A549 (cell line): ENCODE data around the gene KCNA5. TPM values are rescaled to one million over a fixed set of nuclear protein-coding genes. Genes with fewer than 3 reads are reported as not detected.

Source experiments
- ATAC-seq, 2 experiments: fragments of 200-7000 bp in 1 of 2; fragments of >200 bp in 1 of 2; cut with Nextera tagmentation in 1 of 2; cut with Tn5 transposase in 1 of 2; 3 replicates each; pipeline versions ENCODE4 v1.8.0 to v1.9.1; 2018 to 2020; ENCODE audit warnings: mild to moderate bottlenecking in 1 of 2, moderate library complexity in 1 of 2
- CTCF ChIA-PET: fragments of 300-600 bp; sonication (Branson Sonifier 250); formaldehyde crosslinking; extraction: SDS; loops from one replicate; lab custom pipeline; 2021; ENCODE audit warnings: antibody characterized with exemption, inconsistent platforms; lab: Yijun Ruan, JAX
- POLR2A ChIA-PET: fragments of 350-600 bp; formaldehyde crosslinking; extraction: SDS; loops from one replicate; lab custom pipeline; 2021; ENCODE audit warnings: antibody characterized with exemption, inconsistent platforms; lab: Yijun Ruan, JAX
- DNase-seq, 2 experiments: peaks; one replicate each; pipeline versions ENCODE4 v3.0.0 to v3.0.0-alpha.2; 2011 to 2016; ENCODE audit warnings: low read depth in 1 of 2, low spot score in 1 of 2
- FAIRE-seq: peaks from 2 replicates; lab custom pipeline; 2011; peaks lifted over from hg19 to GRCh38; lab: Jason Lieb, UNC
- H3K27ac ChIP-seq, 2 experiments: fragments of >200 bp; sonication (Bioruptor Twin); formaldehyde crosslinking; 3 replicates each; pipeline ENCODE4 v1.5.1; 2016 to 2017
- H3K4me1 ChIP-seq: fragments of >200 bp; sonication (Bioruptor Twin); formaldehyde crosslinking; 3 replicates; pipeline ENCODE4 v1.6.1; 2016
- H3K4me2 ChIP-seq: fragments of >200 bp; sonication (Bioruptor Twin); formaldehyde crosslinking; 3 replicates; pipeline ENCODE4 v1.6.1; 2016
- H3K4me3 ChIP-seq: fragments of >200 bp; sonication (Bioruptor Twin); formaldehyde crosslinking; 3 replicates; pipeline ENCODE4 v1.5.1; 2016
- H3K9me3 ChIP-seq: fragments of >200 bp; sonication (Bioruptor Twin); formaldehyde crosslinking; 3 replicates; pipeline ENCODE4 v1.6.1; 2016
- CEBPB ChIP-seq, 2 experiments: fragments of >200 bp in 1 of 2; sonication (Bioruptor Twin) in 1 of 2; formaldehyde crosslinking in 1 of 2; IDR thresholded peaks; 2 replicates each; pipeline ENCODE4 v1.6.1; 2012 to 2016
- CHD2 ChIP-seq: fragments of 150-350 bp; IDR thresholded peaks from 2 replicates; pipeline ENCODE4 v1.6.1; 2014; ENCODE audit warnings: low read length; ENCODE audit not compliant: partially characterized antibody
- CHD4 ChIP-seq: fragments of 200-600 bp; sonication (generic); IDR thresholded peaks from 2 replicates; pipeline ENCODE4 v1.6.1; 2016; ENCODE audit warnings: antibody characterized with exemption, mild to moderate bottlenecking, borderline replicate concordance
- ELK1 ChIP-seq: fragments of 150-350 bp; IDR thresholded peaks from 2 replicates; pipeline ENCODE4 v1.6.1; 2014; ENCODE audit warnings: low read depth, mild to moderate bottlenecking, low read length
- ESRRA ChIP-seq: fragments of 150-350 bp; IDR thresholded peaks from 2 replicates; pipeline ENCODE4 v1.6.1; 2014; ENCODE audit warnings: mild to moderate bottlenecking, low read length, borderline replicate concordance
- HES2 ChIP-seq: fragments of >200 bp; sonication (Bioruptor Twin); formaldehyde crosslinking; IDR thresholded peaks from 2 replicates; pipeline ENCODE4 v1.6.1; 2016
- KDM1A ChIP-seq: fragments of 200-600 bp; sonication (generic); IDR thresholded peaks from 2 replicates; pipeline ENCODE4 v1.6.1; 2016; ENCODE audit warnings: low read depth, mild to moderate bottlenecking
- MAFK ChIP-seq: fragments of 450-650 bp; IDR thresholded peaks from 2 replicates; pipeline ENCODE4 v1.6.1; 2014; ENCODE audit not compliant: partially characterized antibody
- NFE2L2 ChIP-seq: fragments of 150-350 bp; conservative IDR thresholded peaks from 2 replicates; pipeline ENCODE4 v1.6.1; 2014; ENCODE audit warnings: low read length
- POLR2A ChIP-seq: IDR thresholded peaks from 2 replicates; pipeline ENCODE4 v1.6.1; 2012; ENCODE audit warnings: mild to moderate bottlenecking, low read length
- RAD21 ChIP-seq, 2 experiments: fragments of >200 bp in 1 of 2; sonication (Bioruptor Twin) in 1 of 2; formaldehyde crosslinking in 1 of 2; IDR thresholded peaks in 1 of 2; conservative IDR thresholded peaks in 1 of 2; 2 replicates in 1 of 2; 3 replicates in 1 of 2; pipeline ENCODE4 v1.6.1; 2012 to 2018; ENCODE audit warnings: inconsistent platforms in 1 of 2
- RCOR1 ChIP-seq: fragments of 150-350 bp; IDR thresholded peaks from 2 replicates; pipeline ENCODE4 v1.6.1; 2014; ENCODE audit warnings: antibody characterized with exemption, low read length, low read depth
- RFX5 ChIP-seq: fragments of 450-650 bp; IDR thresholded peaks from 2 replicates; pipeline ENCODE4 v1.7.1; 2014; ENCODE audit warnings: antibody characterized with exemption, mild to moderate bottlenecking, moderate library complexity
- SMC3 ChIP-seq: fragments of >200 bp; sonication (Bioruptor Twin); formaldehyde crosslinking; IDR thresholded peaks from 3 replicates; pipeline ENCODE4 v1.6.1; 2018; ENCODE audit warnings: inconsistent platforms
- ZFP36 ChIP-seq: fragments of 450-650 bp; IDR thresholded peaks from 2 replicates; pipeline ENCODE4 v1.6.1; 2014; ENCODE audit warnings: borderline replicate concordance; ENCODE audit not compliant: partially characterized antibody
- ZNF302 ChIP-seq: fragments of 250-450 bp; sonication (Bioruptor Pico); IDR thresholded peaks from 2 replicates; pipeline ENCODE4 v1.9.0; 2021; ENCODE audit warnings: inconsistent platforms, mild to moderate bottlenecking, moderate library complexity
- ZSCAN20 ChIP-seq: fragments of 250-450 bp; sonication (Bioruptor Pico); IDR thresholded peaks from 2 replicates; pipeline ENCODE4 v1.8.0; 2022; ENCODE audit warnings: mild to moderate bottlenecking, moderate library complexity
- WGBS: methylation state at CpG from one replicate; pipeline ENCODE4 v1.1.6; 2017; ENCODE audit errors: missing lambda C conversion rate; 5-methylcytosine and 5-hydroxymethylcytosine counted together
- polyA plus RNA-seq, 4 experiments: library from polyadenylated mRNA; depleted of rRNA in 3 of 4; stranded (reverse); fragments of >200 nt; fragmentation: RNase III in 1 of 4; extraction: RNeasy Plus Mini Kit Qiagen cat#74134 plus additional on column Dnase treatment in 1 of 4; gene quantifications; 2 replicates in 3 of 4; 3 replicates in 1 of 4; pipeline ENCODE4 v1.2.3, GENCODE V29; 2011 to 2017
- TF ChIP-seq, protein P1 (sequence below): fragments of >200 bp; sonication (Bioruptor Twin); formaldehyde crosslinking; IDR thresholded peaks from 3 replicates; pipeline ENCODE4 v1.5.1; 2016
- TF ChIP-seq, protein P2 (sequence below): IDR thresholded peaks from 2 replicates; pipeline ENCODE4 v1.6.1; 2012
- TF ChIP-seq, protein P3 (sequence below): IDR thresholded peaks from 2 replicates; pipeline ENCODE4 v1.6.1; 2012; ENCODE audit warnings: low read depth, borderline replicate concordance
- TF ChIP-seq, protein P4 (sequence below): IDR thresholded peaks from 2 replicates; pipeline ENCODE4 v1.6.1; 2012

KCNA5 gene
- polyA plus RNA-seq, 2 of the 4 experiments (the other 2 are of a cell fraction), result not detected

GRCh38 chr12:5000658-5001385 lies 42.9 kb upstream of the KCNA5 start (continued):
- TF ChIP-seq SMC3 (no peak), ZFP36 (no peak), CHD4 (no peak)

- no peak overlapping the region for H3K4me3 ChIP-seq
- H3K4me2 ChIP-seq, result no peak overlapping the region
- TF ChIP-seq, protein P1, sequence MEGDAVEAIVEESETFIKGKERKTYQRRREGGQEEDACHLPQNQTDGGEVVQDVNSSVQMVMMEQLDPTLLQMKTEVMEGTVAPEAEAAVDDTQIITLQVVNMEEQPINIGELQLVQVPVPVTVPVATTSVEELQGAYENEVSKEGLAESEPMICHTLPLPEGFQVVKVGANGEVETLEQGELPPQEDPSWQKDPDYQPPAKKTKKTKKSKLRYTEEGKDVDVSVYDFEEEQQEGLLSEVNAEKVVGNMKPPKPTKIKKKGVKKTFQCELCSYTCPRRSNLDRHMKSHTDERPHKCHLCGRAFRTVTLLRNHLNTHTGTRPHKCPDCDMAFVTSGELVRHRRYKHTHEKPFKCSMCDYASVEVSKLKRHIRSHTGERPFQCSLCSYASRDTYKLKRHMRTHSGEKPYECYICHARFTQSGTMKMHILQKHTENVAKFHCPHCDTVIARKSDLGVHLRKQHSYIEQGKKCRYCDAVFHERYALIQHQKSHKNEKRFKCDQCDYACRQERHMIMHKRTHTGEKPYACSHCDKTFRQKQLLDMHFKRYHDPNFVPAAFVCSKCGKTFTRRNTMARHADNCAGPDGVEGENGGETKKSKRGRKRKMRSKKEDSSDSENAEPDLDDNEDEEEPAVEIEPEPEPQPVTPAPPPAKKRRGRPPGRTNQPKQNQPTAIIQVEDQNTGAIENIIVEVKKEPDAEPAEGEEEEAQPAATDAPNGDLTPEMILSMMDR, result peak; percentile 74
- TF ChIP-seq SMC3 (peak; percentile 68), RCOR1 (no peak), RAD21 (conservative IDR thresholded peaks at IDR 0.05 in 1 of 2, IDR thresholded peaks at IDR 0.05 in 1 of 2) (peak; percentile 79 to 93), RFX5 (no peak)
- ChIA-PET CTCF (interaction anchor here (0.7 to 3.9 kb wide), 10 partner anchors 10 to 163 kb away, joined by 3 to 33 read pairs (median 4); no protein-coding TSS in a partner anchor), POLR2A (no interaction called here)
- no peaks in the 10 kb centered on the region for H3K9me3 ChIP-seq
- DNase-seq (peak; percentile 57 to 61), ATAC-seq (peak; percentile 87 to 97), FAIRE-seq (peak; percentile 39)
- H3K27ac ChIP-seq, result no peak overlapping the region
- 4% methylated on average over 8 of the region's 9 CpGs for WGBS
- H3K4me1 ChIP-seq, result no peaks in the 10 kb centered on the region
Observed at GRCh38 chr12:5003025-5003666, 40.5 kb upstream of the KCNA5 start.

DNA sequence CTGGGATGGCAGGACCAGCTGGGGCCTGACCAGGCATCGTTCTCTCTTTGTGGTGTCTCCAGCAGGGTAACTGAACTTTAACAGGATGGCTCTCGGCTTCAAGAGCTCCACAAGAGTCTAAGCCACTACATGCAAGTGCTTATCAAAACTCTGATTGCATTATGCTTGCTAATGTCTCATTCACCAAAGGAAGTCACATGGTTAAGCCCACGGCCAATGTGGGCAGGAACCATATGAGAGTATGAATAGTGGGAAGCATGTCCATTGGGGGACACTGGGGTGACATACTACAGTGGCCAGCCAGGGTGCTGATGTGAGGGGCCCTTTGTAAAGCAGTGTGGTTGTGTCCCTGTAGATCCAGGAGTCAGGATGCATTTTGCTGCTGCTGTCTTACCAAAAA lies 35.0 kb upstream of the KCNA5 start:
- FAIRE-seq, result no peak

GRCh38 chr12:5010151-5010550 lies 33.5 kb upstream of the KCNA5 start:
- WGBS, result 0% methylated on average over 6 of the region's 6 CpGs
- no peak for ATAC-seq
- no peak overlapping the region for H3K4me3 ChIP-seq
- no peak for DNase-seq
- ChIA-PET CTCF (no interaction called here), POLR2A (no interaction called here)
- no peak overlapping the region for H3K4me2 ChIP-seq
- no peaks in the 10 kb centered on the region for H3K9me3 ChIP-seq
- FAIRE-seq, result no peak
- H3K4me1 ChIP-seq, result no peaks in the 10 kb centered on the region
- H3K27ac ChIP-seq, result no peak overlapping the region
- TF ChIP-seq POLR2A (no peak), CEBPB (IDR thresholded peaks at IDR 0.05) (no peak), ELK1 (no peak), NFE2L2 (no peak), ZSCAN20 (CRISPR knock-in tag) (no peak), HES2 (no peak), ESRRA (no peak), MAFK (no peak), ZNF302 (CRISPR knock-in tag) (no peak), CHD2 (no peak)
- TF ChIP-seq, protein P2, sequence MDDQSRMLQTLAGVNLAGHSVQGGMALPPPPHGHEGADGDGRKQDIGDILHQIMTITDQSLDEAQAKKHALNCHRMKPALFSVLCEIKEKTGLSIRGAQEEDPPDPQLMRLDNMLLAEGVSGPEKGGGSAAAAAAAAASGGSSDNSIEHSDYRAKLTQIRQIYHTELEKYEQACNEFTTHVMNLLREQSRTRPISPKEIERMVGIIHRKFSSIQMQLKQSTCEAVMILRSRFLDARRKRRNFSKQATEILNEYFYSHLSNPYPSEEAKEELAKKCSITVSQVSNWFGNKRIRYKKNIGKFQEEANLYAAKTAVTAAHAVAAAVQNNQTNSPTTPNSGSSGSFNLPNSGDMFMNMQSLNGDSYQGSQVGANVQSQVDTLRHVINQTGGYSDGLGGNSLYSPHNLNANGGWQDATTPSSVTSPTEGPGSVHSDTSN, result no peak
- TF ChIP-seq, protein P3, sequence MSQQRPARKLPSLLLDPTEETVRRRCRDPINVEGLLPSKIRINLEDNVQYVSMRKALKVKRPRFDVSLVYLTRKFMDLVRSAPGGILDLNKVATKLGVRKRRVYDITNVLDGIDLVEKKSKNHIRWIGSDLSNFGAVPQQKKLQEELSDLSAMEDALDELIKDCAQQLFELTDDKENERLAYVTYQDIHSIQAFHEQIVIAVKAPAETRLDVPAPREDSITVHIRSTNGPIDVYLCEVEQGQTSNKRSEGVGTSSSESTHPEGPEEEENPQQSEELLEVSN, result no peak

More for the DNA sequence above, 35.0 kb upstream of the KCNA5 start:
- CTCF ChIA-PET, result interaction anchor here (1.5 kb wide), 1 partner anchor 13 kb away, joined by 4 read pairs; no protein-coding TSS in a partner anchor
- Histone ChIP-seq H3K4me1 (no peaks in the 10 kb centered on the region), H3K4me3 (no peak overlapping the region), H3K27ac (no peak overlapping the region), H3K9me3 (no peaks in the 10 kb centered on the region)
- ATAC-seq, result no peak
- TF ChIP-seq RAD21 (conservative IDR thresholded peaks at IDR 0.05 in 1 of 2, IDR thresholded peaks at IDR 0.05 in 1 of 2), result no peak
- TF ChIP-seq, protein P4, sequence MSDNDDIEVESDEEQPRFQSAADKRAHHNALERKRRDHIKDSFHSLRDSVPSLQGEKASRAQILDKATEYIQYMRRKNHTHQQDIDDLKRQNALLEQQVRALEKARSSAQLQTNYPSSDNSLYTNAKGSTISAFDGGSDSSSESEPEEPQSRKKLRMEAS, result no peak
- no peak for TF ChIP-seq KDM1A
- TF ChIP-seq NFE2L2, result no peak
- TF ChIP-seq, all 56 proteins: peak for 0
- POLR2A ChIA-PET, result no interaction called here
- WGBS, result 3% methylated on average over 3 of the region's 3 CpGs
- no peak for DNase-seq
- no peak overlapping the region for H3K4me2 ChIP-seq
